Gastrocnemius medialis (tissue), 4 donors: Measurements from ENCODE around the gene TXNDC8. TPM values are rescaled to one million over a fixed set of nuclear protein-coding genes. Genes with fewer than 3 reads are reported as not detected.

Source experiments
- ATAC-seq, 2 donors: fragments of 150-250 bp; one replicate each; pipeline ENCODE4 v1.9.1; 2016
- DNase-seq, 2 donors: peaks; one replicate each; pipeline ENCODE4 v3.0.0-alpha.2; 2019
- H3K27ac ChIP-seq, 4 donors: fragments of 200-600 bp; sonication (generic); 1 replicate in 1 of 4; 2 replicates in 3 of 4; pipeline ENCODE4 v1.5.1; 2016 to 2018; ENCODE audit warnings: mild to moderate bottlenecking in 2 of 4, moderate library complexity in 1 of 4
- H3K27me3 ChIP-seq, 3 donors: fragments of 200-600 bp; sonication (generic) in 2 of 3; 1 replicate in 1 of 3; 2 replicates in 2 of 3; pipeline versions ENCODE4 v1.5.1 to v1.6.0; 2016 to 2019; ENCODE audit warnings: mild to moderate bottlenecking in 1 of 3, moderate library complexity in 1 of 3
- H3K36me3 ChIP-seq, 2 donors: fragments of 200-600 bp; sonication (generic) in 1 of 2; one replicate each; pipeline ENCODE4 v1.5.1; 2017 to 2018
- H3K4me1 ChIP-seq, 2 donors: fragments of 200-600 bp; sonication (generic) in 1 of 2; one replicate each; pipeline ENCODE4 v1.5.1; 2016 to 2017; ENCODE audit warnings: mild to moderate bottlenecking in 2 of 2
- H3K4me3 ChIP-seq, 4 donors: fragments of 200-600 bp; sonication (generic) in 3 of 4; 1 replicate in 1 of 4; 2 replicates in 3 of 4; pipeline ENCODE4 v1.5.1; 2016 to 2019; ENCODE audit warnings: mild to moderate bottlenecking in 2 of 4
- H3K9me3 ChIP-seq, 3 donors: fragments of 200-600 bp; sonication (generic) in 2 of 3; 1 replicate in 1 of 3; 2 replicates in 2 of 3; pipeline ENCODE4 v1.5.1; 2016 to 2019
- POLR2A ChIP-seq, 2 donors: fragments of 450-650 bp; IDR thresholded peaks; one replicate each; pipeline ENCODE4 v1.6.1; 2017; ENCODE audit warnings: antibody characterized with exemption in 2 of 2, mild to moderate bottlenecking in 2 of 2, moderate library complexity in 2 of 2
- in situ Hi-C, 4 donors: fragments of 200-750 bp; cut with MboI; loops; one replicate each; pipeline versions ENCODE4 v1.15.0 to v1.8.0; 2017; ENCODE audit warnings: low sequenced_read_pairs in 4 of 4
- intact Hi-C: fragments of 100-400 bp; cut with DNase I; formaldehyde crosslinking; loops from one replicate; pipeline ENCODE4 v1.15.1; 2023; ENCODE audit warnings: low total_unique reads
- total RNA-seq, 4 donors: library from RNA; depleted of rRNA; stranded (reverse); fragments of >200 nt; gene quantifications; one replicate each; pipeline versions ENCODE4 v1.1.0 to v1.2.3, GENCODE V29; 2016
- TF ChIP-seq, protein P1 (sequence below), 5 experiments: fragments of 450-650 bp in 3 of 5; fragments of 200-600 bp in 2 of 5; sonication (generic) in 2 of 5; IDR thresholded peaks in 4 of 5; conservative IDR thresholded peaks in 1 of 5; 1 replicate in 4 of 5; 2 replicates in 1 of 5; pipeline ENCODE4 v1.5.1; 2016 to 2019; ENCODE audit warnings: antibody characterized with exemption in 5 of 5, mild to moderate bottlenecking in 3 of 5, moderate library complexity in 3 of 5

The TXNDC8 gene
- total RNA-seq, 4 donors from 2014 or later = not detected

DNA sequence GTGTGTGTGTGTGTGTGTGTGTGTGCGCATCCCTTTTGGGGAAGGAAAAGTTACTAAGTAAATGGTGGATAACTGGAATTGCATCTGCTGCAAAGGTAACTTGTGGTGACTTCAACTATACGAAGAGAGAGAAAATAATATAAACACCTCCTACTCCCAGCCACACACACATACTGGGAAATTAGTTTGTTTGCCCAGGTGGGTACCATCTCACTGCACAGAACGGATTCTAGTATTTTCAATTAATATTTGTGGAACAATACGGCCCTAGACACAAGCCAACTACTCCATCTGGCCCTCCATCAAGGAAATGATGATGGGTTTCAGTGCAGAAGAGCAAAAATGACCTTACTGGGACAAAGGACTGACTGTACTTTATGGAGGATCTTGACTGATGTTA, 49.2 kb downstream of the TXNDC8 start:
- no peaks in the 10 kb centered on the region for H3K36me3 ChIP-seq
- in situ Hi-C loops = no loop called here
- no peak for TF ChIP-seq POLR2A (IDR thresholded peaks at IDR 0.05)
- TF ChIP-seq, protein P1, sequence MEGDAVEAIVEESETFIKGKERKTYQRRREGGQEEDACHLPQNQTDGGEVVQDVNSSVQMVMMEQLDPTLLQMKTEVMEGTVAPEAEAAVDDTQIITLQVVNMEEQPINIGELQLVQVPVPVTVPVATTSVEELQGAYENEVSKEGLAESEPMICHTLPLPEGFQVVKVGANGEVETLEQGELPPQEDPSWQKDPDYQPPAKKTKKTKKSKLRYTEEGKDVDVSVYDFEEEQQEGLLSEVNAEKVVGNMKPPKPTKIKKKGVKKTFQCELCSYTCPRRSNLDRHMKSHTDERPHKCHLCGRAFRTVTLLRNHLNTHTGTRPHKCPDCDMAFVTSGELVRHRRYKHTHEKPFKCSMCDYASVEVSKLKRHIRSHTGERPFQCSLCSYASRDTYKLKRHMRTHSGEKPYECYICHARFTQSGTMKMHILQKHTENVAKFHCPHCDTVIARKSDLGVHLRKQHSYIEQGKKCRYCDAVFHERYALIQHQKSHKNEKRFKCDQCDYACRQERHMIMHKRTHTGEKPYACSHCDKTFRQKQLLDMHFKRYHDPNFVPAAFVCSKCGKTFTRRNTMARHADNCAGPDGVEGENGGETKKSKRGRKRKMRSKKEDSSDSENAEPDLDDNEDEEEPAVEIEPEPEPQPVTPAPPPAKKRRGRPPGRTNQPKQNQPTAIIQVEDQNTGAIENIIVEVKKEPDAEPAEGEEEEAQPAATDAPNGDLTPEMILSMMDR (IDR thresholded peaks at IDR 0.05 in 4 of 5, conservative IDR thresholded peaks at IDR 0.05 in 1 of 5) = no peak
- H3K27me3 ChIP-seq = no peaks in the 10 kb centered on the region
- no peak for DNase-seq
- H3K4me3 ChIP-seq = no peak overlapping the region
- H3K9me3 ChIP-seq = no peaks in the 10 kb centered on the region
- no peaks in the 10 kb centered on the region for H3K4me1 ChIP-seq
- intact Hi-C loops = no loop called here
- no peak for ATAC-seq
- no peak overlapping the region for H3K27ac ChIP-seq

- DNase-seq (no peak), ATAC-seq (no peak)
- no peaks in the 10 kb centered on the region for H3K36me3 ChIP-seq
- intact Hi-C loops (no loop called here), in situ Hi-C loops (no loop called here)
- H3K9me3 ChIP-seq = no peaks in the 10 kb centered on the region
- TF ChIP-seq POLR2A (IDR thresholded peaks at IDR 0.05) = no peak
- TF ChIP-seq, protein P1 (IDR thresholded peaks at IDR 0.05 in 4 of 5, conservative IDR thresholded peaks at IDR 0.05 in 1 of 5) = no peak
- no peaks in the 10 kb centered on the region for H3K27me3 ChIP-seq
- H3K4me1 ChIP-seq = no peaks in the 10 kb centered on the region
- H3K27ac ChIP-seq = no peak overlapping the region
- H3K4me3 ChIP-seq = no peak overlapping the region
These were observed 50.4 kb downstream of the TXNDC8 start for GRCh38 chr9:110287289-110287680.

- intact Hi-C loops = no loop called here
These were observed 53.3 kb downstream of the TXNDC8 start for GRCh38 chr9:110284211-110284844.

GRCh38 chr9:110283751-110284150, 53.9 kb downstream of the TXNDC8 start:
- Histone ChIP-seq H3K4me3 (no peak overlapping the region), H3K36me3 (no peaks in the 10 kb centered on the region), H3K27ac (no peak overlapping the region), H3K4me1 (no peaks in the 10 kb centered on the region), H3K27me3 (no peaks in the 10 kb centered on the region), H3K9me3 (no peaks in the 10 kb centered on the region)
- TF ChIP-seq, protein P1 (IDR thresholded peaks at IDR 0.05 in 4 of 5, conservative IDR thresholded peaks at IDR 0.05 in 1 of 5) = no peak
- TF ChIP-seq POLR2A (IDR thresholded peaks at IDR 0.05) = no peak
- DNase-seq (no peak), ATAC-seq (no peak)
- in situ Hi-C loops = no loop called here
- intact Hi-C loops = no loop called here

More at GRCh38 chr9:110284211-110284844, 53.3 kb downstream of the TXNDC8 start:
- TF ChIP-seq POLR2A (IDR thresholded peaks at IDR 0.05) = no peak
- TF ChIP-seq, protein P1 (IDR thresholded peaks at IDR 0.05 in 4 of 5, conservative IDR thresholded peaks at IDR 0.05 in 1 of 5) = no peak
- Histone ChIP-seq H3K27me3 (no peaks in the 10 kb centered on the region), H3K27ac (no peak overlapping the region), H3K4me1 (no peaks in the 10 kb centered on the region), H3K36me3 (no peaks in the 10 kb centered on the region), H3K9me3 (no peaks in the 10 kb centered on the region), H3K4me3 (no peak overlapping the region)
- in situ Hi-C loops = no loop called here
- DNase-seq (no peak), ATAC-seq (no peak)

GRCh38 chr9:110282739-110283081, 55.0 kb downstream of the TXNDC8 start:
- H3K36me3 ChIP-seq = no peaks in the 10 kb centered on the region
- H3K27me3 ChIP-seq = no peaks in the 10 kb centered on the region
- ATAC-seq = no peak
- TF ChIP-seq, protein P1 (IDR thresholded peaks at IDR 0.05 in 4 of 5, conservative IDR thresholded peaks at IDR 0.05 in 1 of 5) = no peak
- in situ Hi-C loops (no loop called here), intact Hi-C loops (no loop called here)
- H3K9me3 ChIP-seq = no peaks in the 10 kb centered on the region
- no peaks in the 10 kb centered on the region for H3K4me1 ChIP-seq
- H3K27ac ChIP-seq = no peak overlapping the region
- no peak overlapping the region for H3K4me3 ChIP-seq
- no peak for DNase-seq
